Fibroblast of upper back skin (primary cell): Measurements from ENCODE around the gene MCUR1.
"Not testable (repeated sequence)": the region's sequence is repeated elsewhere in the genome, so short reads cannot be mapped to it uniquely, and the experiment has no call there.

Experiments
- DNase-seq: peaks from one replicate; pipeline ENCODE4 v3.0.0-alpha.2; 2013

Gene MCUR1, protein sequence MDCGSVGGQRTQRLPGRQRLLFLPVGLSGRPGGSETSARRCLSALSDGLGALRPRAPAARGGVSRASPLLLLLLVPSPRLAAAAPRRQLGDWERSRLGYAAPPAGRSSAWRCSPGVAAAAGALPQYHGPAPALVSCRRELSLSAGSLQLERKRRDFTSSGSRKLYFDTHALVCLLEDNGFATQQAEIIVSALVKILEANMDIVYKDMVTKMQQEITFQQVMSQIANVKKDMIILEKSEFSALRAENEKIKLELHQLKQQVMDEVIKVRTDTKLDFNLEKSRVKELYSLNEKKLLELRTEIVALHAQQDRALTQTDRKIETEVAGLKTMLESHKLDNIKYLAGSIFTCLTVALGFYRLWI

DNA sequence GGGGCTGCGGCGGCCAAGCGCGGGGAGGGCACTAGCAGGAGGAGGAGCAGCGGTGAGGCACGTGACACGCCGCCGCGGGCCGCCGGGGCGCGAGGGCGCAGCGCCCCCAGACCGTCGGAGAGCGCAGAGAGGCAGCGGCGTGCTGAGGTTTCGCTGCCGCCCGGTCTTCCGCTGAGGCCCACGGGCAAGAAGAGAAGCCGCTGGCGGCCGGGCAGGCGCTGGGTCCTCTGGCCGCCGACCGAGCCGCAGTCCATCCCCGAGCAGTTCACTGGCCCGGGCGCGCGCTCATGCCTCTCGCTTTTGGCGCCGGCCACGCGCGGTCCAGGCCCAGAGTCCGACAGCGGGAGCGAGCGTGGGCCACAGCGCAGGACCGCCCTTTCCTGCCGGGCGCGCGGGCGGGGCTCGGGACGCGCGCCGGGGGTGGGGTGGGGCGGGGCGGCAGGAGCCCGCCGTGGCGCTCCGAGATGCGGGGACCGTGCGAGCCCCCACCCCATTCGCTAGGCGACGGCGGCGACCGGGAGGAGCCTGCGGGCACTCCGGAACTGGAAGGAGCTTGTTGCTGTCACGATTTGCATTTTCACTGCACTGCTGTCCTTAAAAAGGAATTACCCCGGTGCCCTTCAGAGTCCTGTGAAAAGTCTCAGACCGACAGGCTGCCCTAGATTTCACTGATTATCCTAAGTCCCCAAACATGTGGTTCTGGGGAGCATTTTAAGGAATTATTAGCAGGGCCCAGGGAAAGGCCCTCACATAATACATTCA lies at the start of gene MCUR1:
TSS of gene MCUR1 (minus strand) at position 382 of the 762 bp plus-strand sequence. CDS start at position 254, 128 bp downstream.
- peak; percentile 79 for DNase-seq

DNA sequence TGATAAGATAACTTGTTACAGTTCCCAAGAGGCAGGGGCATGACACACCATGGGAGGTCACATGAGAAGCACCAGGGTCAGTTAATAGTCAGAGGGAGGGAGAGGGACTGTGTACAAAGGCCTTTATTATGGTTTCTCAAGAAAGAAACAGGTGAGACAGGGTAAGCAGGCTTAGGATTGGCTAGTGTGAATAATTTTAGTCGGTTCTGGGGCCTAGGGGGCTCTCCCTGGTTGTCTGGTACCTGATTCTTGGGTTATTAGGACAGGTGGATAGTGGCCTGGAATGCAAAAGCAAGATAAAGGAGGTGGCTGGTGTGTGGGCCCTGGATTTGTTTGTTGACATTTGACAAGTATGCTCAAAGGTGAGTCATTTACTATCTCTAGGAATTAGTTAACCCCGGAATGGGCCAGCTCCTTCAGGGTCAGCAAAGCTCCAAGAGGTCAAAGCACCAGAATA lies 49.4 kb upstream of the MCUR1 start:
- no peak for DNase-seq

DNA sequence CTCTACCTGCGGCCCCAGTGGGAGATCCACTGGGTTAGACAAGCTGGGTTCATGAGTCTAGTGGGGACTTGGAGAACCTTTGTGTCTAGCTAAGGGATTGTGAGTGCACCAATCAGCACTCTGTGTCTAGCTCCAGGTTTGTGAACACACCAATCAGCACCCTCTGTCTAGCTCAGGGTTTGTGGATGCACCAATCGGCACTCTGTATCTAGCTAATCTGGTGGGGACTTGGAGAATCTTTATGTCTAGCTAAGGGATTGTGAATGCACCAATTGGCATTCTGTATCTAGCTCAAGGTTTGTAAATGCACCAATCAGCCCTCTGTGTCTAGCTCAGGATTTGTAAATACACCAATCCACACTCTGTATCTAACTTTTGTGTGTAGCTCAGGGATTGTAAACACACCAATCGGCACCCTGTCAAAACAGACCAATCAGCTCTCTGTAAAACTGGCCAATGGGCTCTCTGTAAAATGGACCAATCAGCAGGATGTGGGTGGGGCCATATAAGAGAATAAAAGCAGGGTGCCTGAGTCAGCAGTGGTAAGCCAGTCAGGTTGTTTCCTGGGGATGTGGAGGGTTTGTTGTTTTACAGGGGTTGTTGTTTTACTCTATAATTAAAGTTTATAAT lies 46.3 kb upstream of the MCUR1 start:
- DNase-seq, result not testable (repeated sequence)

DNA sequence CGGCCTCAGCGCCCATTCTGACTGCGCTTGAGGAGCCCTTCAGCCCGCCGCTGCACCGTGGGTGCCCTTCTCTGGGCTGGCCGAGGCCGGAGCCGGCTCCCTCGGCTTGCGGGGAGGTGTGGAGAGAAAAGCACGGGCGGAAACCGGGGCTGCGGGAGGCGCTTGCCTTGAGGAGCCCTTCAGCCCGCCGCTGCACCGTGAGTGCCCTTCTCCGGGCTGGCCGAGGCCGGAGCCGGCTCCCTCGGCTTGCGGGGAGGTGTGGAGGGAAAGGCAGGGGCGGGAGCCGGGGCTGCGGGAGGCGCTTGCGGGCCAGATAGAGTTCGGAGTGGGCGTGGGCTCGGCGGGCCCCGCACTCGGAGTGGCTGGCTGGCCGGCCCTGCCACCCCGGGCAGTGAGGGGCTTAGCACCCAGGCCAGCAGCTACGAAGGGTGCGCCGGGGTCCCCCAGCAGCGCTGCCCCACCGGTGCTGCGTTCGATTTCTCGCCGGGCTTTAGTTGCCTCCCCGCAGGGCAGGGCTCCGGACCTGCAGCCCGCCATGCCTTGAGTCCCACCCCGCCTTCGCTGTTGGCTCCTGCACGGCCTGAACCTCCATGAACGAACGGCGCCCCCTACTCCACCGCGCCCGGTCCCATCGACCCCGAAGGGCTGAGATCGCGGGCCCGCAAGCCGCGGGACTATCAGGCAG lies 45.7 kb upstream of the MCUR1 start:
- no peak for DNase-seq

DNA sequence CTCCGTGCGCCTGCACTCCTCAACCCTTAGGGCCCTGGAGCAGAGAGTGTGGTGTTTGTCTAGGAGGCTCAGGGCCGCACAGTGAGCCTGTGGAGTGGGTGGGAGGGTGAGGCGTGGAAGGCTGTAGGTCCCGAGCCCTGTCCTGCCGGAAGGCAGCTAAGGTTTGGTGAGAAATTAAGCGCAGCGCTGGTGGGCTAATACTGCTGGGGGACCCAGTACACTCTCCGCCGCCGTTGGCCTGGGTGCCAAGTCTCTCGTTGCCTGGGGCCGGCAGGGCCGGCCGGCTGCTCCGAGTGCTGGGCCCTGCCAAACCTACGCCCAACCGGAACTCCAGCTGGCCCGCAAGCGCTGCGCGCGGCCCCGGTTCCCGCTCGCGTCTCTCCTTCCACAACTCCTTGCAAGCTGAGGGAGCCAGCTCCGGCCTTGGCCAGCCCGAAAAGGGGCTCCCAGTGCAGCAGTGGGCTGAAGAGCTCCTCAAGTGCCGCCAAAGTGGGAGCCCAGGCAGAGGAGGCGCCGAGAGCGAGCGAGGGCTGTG lies 40.4 kb upstream of the MCUR1 start:
- no peak for DNase-seq

DNA sequence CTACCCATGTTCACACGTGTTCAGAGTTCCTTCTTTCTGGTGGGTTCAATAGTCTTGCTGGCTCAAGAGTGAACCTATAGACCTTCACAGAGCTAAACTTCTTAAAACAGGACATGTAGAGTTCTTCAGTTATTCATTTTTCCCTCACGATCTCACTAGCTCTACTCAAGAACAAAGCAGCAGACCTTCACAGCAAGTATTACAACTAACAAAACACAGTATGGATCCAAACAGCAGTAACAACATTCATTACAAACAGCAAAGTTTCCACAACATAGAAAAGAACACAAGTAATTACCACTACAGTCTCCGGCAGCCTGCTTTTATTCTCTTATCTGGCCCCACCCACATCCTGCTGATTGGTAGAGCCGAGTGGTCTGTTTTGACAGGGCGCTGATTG lies 39.5 kb upstream of the MCUR1 start:
- no peak for DNase-seq

DNA sequence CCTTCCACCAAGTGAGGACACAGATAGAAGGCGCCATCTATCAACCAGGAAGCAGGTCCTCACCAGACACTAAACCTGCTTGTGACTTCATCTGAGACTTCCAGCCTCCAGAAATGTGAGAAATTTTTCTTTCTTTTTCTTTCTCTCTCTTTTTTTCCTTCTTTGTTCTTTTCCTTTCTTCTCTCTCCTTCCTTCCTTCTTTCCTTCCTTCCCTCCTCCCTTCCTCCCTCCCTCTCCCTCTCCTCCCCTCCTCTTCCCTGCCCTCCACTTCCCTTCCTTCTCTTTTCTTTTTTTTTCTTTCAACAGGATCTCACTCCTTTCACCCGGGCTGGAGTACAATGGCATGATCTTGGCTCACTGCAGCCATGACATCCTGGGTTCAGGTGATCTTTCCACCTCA lies 37.4 kb upstream of the MCUR1 start:
- no peak for DNase-seq

DNA sequence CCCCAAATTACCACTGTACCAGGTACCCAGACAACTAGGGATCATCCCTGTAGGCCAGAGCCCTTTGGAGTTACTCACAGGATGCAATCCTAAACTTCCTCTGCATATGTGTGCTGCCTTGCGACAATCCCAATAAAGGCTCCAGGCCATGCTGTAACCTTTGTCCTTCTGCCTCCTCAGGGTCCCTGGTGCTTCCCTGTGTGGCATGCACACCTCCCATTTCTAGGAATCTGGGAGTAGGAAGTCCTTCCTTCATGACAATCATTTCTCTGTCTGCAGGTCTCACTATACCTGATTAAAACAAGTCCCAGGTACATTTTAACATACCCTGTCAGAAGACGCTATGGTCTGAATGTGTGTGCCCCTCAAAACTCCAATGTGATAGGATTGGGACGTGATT lies 37.0 kb upstream of the MCUR1 start:
- DNase-seq, result no peak

DNA sequence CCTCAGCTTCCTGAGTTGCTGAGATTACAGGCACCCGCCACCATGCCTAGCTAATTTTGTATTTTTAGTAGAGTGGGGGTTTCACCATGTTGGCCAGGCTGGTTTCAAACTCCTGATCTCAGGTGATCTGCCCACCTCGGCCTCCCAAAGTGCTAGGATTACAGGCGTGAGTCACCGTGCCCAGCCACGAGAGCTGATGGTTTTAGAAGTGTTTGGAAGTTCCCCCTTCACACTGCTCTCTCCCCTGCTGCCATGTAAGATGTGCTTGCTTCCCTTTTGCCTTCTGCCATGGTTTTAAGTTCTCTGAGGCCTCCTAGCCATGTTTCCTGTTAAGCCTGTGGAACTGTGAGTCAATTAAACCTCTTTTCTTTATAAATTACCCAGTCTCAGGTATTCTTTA lies 36.3 kb upstream of the MCUR1 start:
- not testable (repeated sequence) for DNase-seq

DNA sequence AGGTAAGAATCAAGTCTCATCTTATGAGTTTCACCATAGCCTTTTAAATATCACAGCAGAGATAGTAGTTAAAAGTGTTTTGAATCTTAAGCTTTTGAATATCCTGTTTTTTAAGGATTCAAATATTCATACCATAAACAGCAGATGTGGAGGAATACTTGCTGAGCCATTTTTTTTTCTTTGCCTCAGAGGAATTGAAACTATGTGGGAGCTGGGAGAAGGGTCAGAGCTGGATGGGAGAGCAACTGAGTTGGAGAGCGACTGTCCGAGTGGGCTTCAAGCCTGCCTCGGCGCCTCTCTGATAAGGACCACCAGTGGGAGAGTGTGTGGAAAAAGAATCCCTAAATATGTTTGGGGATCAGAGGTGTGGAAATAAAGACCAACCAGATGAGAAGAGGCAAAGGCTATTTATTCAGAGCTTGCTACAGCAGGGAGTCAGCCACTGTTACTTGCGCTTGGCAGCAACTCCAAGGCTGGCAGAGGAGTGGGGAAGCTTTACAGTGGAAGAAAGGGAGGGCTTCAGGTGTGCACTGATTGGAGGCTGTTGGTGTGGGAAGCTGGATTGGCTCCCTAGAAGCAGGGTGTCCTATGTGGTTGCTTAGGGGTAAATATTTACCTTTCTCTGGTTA lies 34.3 kb upstream of the MCUR1 start:
- DNase-seq, result no peak

DNA sequence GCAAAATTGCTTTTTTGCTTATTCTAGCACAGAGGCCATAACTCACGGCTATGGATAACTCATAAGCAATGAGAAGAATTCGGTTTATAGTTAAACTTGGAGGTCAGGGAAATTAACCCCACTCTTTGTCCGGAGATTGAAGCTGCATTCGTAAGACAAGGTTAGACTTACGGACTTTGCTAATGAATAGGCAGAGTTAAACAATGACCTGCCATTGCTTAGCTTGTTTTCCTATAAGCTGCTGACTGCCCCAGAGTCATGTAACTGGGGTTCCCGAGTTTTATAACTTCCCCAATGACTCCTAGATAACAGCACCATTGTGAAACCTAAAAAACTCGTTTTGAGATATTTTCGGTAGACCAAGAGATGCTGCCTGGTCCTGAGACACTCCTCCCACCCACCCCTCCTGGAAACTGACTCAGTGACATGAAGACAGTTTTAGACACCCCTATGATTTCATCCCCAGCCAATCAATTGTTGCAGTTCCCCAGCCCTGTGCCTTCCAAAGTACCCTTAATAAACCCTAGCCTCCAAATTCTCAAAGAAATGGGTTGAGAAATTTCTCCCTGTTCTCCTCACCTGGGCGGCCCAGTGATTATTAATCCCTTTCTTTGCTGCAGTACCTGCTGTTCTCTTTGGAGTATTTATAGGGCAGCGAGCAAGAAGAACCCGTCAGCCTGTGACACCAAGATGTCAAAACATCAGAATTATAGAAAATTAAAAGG lies 33.1 kb upstream of the MCUR1 start:
- DNase-seq, result no peak

DNA sequence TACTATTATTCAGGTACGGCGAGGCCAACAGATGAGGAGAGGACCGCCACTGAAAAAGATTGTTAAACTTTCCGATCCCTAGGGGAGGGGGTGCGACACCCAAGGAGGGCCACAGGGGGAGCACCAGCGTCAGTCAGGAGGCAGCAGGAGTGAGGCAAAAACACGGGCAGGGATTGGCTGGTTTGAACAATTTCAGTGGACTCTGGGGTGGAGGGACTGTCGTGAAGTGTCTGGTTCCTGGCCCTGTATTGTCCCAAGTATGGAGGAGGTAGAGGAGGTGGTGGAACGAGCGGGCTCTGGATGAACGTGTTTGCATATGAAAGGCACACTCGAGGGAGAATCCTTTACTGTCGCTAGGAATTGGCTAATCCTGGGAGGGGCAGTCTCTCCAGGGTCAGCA lies 32.5 kb upstream of the MCUR1 start:
- no peak for DNase-seq

DNA sequence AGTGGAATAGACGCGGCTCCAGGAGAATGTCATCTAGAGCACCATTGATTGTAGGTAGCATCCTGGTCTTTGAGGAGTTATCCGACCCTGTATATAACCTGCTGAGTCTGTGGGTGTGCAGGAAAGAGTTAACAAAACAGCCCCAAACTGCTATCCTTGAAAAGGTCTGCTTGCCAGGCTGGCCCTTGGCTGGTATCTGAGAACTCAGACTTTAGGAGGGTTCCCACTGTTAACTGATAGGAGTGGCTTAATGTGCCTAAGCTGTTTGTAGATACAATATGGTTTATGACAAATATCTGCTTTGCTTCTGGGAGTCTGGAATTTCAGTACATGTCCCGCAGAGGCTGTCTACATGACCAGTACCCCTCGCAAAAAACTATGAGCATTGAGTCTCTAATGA lies 27.6 kb upstream of the MCUR1 start:
- no peak for DNase-seq

DNA sequence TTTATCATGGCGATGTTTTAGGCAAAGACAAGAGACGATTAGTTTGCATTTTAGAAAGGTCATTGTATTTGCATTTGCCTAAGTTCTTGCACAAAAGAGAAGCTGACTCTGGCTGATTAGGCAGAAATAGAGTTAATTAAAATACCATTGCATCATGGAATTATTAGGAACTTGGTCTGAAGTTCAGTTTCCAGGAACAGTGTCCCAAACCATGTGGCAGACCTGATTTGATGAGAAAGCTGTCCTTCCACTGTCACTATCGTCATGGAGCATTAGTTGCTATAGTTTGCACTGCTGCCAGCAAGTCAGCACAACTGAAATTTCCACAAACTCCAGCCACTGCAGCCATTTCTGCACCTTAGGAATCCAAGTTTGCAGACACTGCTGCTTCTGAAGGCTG lies 24.3 kb upstream of the MCUR1 start:
- DNase-seq, result no peak

DNA sequence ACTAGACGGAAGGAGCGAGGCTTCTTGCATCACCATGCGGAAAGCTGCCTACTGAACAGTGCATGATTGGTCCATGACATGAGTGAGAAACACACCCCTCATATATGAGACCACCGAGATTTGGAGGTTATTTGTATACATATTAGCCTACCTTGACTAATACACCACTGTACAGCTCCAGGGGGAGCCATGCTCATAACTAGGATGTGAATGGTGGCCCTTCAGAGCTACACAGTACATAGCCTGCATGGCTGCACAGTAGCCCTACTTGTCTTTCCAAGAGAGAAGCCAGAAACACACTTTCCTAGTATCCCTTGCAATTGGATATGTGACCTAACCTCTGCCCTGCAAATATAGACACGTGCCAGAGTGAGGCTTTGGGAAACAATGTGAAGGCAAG lies 21.8 kb upstream of the MCUR1 start:
- DNase-seq, result no peak

DNA sequence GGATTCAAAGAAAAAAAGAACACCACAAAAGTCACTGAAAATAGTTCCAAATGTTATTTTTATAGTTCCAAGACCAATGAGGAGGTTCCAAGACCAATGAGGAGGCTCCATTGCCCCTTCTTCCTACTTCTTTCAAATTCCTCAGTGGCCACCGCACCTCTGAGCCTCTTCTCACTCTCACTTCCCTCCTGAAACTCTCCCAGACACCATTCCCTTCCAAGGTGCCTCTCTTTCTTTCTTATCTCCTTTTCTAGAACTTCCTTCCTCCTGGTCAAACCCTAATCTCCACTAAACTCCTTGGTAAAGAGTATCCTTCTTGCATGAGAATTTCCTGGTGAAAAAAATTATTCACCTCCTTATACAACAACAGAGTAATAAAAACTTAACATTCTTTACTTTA lies 20.4 kb upstream of the MCUR1 start:
- DNase-seq, result no peak

DNA sequence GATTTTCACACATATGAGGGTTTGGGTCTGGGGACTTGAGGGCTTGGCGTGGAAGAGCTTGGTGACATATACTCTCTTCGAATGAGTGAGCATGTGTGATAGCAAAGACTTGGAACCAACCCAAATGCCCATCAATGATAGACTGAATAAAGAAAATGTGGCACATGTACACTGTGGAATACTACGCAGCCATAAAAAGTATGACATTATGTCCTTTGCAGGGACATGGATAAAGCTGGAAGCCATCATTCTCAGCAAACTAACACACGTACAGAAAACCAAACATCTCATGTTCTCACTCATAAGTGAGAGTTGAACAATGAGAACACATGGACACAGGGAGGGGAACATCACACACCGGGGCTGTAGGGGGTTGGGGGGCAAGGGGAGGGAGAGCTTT lies 19.7 kb upstream of the MCUR1 start:
- not testable (repeated sequence) for DNase-seq

DNA sequence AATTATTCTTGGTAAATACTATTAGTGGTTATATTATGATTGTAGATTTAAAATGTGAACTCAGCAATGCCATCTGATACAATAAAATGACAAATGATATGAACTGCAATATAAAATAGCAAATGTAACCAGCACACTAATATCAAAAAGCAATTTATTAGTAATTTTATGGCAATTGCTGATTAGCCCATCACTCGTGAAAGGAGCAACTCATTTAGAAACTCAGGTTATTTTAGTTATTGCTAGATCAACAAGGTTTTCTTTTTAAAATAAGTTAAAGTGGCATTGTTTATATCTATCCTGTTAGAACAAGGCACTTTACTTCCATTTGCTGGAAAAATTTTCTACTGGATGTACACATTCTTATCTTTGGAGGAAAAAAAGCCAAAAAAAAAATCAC lies 18.4 kb upstream of the MCUR1 start:
- no peak for DNase-seq

DNA sequence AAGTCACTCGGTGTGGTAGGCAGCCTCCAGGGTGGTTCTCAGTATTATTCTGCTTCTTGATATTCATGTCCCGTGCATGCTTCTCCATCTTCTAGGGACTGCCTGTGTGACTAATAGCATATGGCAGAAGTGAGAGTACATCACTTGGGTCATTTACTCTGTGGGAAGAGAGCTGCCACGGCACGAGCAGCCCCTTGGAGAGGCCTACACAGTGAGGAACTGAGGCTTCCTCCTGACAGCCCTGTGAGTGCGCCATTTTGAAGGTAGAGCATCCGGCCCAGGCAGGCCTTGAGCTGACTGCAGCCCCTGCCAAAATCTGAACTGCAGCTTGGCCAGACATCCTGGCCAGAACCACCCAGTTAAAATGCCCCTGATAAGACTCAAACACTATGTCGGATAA lies 17.3 kb upstream of the MCUR1 start:
- no peak for DNase-seq

DNA sequence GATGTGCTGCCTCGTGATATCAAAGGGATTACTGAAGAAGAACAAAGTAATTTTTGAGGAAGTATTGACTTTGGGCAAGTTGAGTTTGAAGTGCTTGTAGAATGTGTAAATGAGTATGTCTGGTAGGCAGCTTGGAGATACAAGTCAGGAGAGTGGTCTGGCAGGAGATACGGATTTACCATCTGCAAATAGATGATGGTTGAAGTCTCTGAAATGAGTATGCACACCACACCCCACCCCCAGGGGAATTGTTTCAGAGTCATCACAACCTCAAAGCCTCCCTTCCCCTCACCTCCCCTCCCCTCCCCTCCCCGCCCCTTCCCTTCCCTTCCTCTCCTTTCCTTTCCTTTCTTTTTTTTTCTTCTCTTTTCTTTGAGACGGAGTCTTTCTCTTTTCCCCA lies 16.4 kb upstream of the MCUR1 start:
- no peak for DNase-seq

DNA sequence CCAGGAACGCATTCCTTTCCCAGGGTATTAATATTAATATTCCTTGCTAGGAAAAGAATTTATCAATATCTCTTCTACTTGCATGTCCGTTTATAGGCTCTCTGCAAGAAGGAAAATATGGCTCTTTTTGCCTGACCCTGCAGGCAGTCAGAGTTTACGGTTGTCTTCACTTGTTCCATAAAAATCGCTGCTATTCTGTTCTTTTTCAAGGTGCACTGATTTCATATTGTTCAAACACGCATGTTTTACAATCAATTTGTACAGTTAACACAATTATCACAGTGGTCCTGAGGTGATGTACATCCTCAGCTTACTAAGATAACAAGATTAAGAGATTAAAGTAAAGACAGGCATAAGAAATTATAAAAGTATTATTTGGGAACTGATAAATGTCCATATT lies 15.1 kb upstream of the MCUR1 start:
- not testable (repeated sequence) for DNase-seq
